GM10266 (cell line): ENCODE results near the gene METTL14.

Experiments
- DNase-seq: peaks from one replicate; pipeline ENCODE4 v3.0.0; 2012; ENCODE audit errors: extremely low spot score
- TF ChIP-seq, protein P1 (sequence below): IDR thresholded peaks from 2 replicates; pipeline ENCODE4 v1.5.1; 2012; ENCODE audit warnings: mild to moderate bottlenecking, low read depth; ENCODE audit not compliant: control insufficient read depth, insufficient read depth; ENCODE audit errors: missing control alignments

METTL14 gene

DNA sequence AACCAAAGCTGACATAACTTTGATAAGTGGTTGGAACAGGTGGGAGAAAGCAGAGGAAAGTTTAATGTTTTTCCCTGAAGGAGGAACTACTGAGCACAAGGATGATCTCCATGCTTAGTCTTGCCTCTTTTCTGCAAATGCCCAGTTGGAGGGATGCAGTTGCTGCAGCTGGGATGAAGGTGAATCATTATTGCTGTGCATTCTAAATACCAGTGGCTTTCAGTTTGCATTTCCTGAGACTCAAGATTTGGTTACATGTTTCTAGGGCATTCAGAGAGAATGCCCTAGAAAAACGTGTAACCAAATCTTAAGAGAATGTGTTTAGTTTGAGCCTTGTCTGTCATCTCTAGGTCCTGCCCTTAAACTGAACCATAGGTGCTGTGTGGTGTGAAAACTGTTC is 42.2 kb downstream of the METTL14 start:
- no peak for DNase-seq

DNA sequence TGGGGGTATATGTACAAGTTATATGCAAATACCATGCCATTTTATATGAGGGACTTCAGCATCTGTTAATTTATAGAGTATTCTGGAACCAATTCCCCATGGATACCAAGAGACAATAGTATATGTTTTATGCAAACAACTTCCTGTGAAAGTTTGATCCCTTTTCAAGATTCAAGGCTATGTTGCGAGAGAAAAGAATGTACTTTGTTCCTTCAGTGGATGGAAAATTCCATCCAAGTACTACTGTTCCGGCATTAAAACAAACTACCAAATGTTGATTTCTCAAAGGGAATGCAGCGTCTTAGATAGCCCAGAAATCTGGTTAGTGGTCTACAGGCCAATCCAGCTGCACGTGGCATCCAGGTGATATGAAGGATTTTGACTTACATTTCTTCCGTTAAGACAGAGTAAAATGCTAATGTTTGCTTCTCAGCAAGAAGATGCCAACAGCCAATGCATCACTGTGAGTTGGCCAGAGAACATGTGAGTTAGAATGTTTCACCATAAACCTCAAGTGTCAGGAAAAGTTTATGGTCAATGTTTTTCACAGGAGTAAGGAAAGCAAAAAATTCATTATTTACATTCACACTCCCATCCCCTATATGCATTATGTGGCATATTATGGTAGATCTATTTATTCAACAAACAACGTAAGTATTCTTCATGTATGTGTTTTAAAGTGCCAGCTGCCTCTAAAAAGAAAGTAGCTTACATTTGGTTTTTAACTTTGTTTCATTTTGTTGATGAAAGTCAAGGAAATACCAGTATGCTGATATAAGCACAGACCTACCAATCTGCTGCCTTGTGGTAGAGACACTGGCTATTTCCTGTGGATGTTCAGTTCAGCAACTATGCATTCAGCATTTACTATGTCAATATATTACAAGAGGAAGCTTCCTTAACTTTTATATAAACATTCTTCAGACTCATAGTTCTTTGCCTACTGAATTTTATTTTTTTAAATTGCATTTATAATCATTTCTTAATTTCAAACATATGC is 44.4 kb downstream of the METTL14 start:
- TF ChIP-seq, protein P1, sequence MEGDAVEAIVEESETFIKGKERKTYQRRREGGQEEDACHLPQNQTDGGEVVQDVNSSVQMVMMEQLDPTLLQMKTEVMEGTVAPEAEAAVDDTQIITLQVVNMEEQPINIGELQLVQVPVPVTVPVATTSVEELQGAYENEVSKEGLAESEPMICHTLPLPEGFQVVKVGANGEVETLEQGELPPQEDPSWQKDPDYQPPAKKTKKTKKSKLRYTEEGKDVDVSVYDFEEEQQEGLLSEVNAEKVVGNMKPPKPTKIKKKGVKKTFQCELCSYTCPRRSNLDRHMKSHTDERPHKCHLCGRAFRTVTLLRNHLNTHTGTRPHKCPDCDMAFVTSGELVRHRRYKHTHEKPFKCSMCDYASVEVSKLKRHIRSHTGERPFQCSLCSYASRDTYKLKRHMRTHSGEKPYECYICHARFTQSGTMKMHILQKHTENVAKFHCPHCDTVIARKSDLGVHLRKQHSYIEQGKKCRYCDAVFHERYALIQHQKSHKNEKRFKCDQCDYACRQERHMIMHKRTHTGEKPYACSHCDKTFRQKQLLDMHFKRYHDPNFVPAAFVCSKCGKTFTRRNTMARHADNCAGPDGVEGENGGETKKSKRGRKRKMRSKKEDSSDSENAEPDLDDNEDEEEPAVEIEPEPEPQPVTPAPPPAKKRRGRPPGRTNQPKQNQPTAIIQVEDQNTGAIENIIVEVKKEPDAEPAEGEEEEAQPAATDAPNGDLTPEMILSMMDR = no peak
- DNase-seq = no peak

More for the DNA sequence above, 42.2 kb downstream of the METTL14 start:
- TF ChIP-seq, protein P1 = no peak

DNA sequence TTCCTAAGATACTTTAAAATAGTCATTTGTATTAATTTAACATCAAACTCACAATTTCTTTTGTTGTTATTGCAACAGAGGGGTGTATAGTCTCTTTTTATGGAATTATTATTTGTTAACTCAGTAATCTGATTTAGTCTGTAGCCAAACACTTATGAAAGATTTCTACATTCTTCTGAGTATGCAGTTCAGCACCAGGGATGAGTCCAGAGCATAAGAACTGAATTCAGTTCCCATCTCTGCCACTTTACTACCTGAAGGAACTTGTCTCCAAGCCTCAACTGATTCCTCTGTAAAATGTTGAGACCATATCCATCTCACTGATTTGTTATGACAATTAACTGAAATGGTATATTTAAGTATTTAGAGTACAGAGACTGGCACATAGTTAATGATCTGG is 45.5 kb downstream of the METTL14 start:
- TF ChIP-seq, protein P1 = no peak
- DNase-seq = no peak

DNA sequence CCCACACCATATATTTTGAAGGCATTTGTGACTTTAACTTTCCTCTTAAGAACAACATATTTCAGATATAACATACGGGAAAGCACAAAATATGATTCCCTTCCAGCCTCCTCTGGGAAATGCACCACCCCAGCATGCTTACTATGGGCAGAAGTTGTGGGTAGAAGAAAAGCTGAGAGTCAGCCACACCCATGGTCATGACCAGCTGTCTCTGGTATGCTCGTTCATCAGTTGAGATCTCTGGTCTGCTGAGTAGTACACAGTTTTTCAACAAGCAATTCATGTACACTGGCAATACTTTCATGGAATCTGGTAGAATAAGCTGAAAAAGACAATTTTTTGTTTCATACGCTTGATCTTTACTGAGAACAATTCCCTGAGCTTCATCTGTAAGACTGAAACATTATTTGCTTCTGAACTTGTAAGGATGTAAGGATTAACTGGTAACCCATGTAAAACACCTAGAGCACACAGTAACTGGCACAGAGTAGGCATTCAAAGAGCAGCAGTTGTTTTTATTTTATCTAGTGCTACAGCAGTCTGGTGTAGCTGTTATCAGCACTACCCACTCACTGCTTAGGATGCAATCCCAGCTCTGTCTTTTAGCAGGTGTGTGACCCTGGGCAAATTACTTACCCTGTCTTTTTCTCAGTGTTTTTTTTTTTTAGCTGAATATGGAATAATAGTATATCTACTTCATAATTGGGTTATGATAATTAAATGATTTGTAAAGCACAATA is 47.6 kb downstream of the METTL14 start:
- DNase-seq = no peak

DNA sequence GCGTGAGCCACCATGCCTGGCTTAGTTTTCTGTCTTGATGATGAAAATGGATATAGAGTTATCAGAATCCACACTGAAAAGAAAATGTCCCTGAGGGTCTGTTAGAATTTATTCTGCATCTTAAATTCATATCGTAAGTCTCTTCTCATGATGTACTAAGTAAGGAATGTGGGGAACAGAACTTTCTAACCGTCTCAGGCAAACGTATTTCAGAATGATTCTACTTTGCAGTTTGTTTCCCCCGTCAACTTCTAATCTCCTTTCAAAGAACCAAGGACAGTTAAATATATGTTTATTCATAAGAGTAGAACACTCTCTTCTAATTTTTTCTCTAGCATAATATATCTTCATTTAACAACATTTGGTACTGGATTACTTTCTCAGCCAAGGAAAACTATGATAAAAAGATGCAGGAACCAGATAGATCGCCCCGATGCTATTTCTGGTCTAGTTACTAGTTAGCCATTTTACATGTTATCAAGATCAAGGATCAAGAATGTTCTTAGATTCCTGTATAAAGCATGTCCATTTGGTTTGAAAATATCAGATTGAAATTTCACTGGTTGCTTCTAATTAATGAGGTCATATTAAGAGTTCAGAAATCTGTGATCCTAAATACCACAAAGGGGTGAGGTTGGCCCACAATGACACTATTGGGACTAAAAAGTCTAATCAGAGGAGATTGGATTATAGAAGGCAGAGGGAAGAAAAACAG is 49.5 kb downstream of the METTL14 start:
- TF ChIP-seq, protein P1 = no peak
- DNase-seq = no peak

More for the DNA sequence above, 47.6 kb downstream of the METTL14 start:
- TF ChIP-seq, protein P1 = no peak

DNA sequence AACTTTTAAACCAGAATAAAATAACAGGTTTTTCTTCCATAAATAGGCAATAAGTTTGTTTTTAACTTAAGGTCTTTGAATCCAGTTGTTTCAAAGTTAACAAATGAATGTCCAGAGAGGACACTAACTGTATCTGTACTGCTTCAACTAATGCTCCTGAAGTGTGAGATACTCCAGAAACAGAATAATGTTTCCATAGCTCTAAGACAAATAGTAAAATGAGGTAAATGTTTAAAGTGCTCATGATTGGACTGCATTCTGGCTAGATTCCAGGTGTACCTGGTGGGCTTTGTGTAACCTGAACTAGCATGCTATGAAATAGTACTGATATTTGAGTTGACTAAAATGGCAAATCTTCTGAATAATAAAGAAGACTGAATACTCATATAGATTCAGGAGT is 51.7 kb downstream of the METTL14 start:
- DNase-seq = no peak

More for the DNA sequence above, 51.7 kb downstream of the METTL14 start:
- TF ChIP-seq, protein P1 = no peak
